ENCODE measurements around the gene DDIT4.
"Not testable (repeated sequence)": the region's sequence is repeated elsewhere in the genome, so short reads cannot be mapped to it uniquely, and the experiment has no call there.

The DDIT4 gene

DNA sequence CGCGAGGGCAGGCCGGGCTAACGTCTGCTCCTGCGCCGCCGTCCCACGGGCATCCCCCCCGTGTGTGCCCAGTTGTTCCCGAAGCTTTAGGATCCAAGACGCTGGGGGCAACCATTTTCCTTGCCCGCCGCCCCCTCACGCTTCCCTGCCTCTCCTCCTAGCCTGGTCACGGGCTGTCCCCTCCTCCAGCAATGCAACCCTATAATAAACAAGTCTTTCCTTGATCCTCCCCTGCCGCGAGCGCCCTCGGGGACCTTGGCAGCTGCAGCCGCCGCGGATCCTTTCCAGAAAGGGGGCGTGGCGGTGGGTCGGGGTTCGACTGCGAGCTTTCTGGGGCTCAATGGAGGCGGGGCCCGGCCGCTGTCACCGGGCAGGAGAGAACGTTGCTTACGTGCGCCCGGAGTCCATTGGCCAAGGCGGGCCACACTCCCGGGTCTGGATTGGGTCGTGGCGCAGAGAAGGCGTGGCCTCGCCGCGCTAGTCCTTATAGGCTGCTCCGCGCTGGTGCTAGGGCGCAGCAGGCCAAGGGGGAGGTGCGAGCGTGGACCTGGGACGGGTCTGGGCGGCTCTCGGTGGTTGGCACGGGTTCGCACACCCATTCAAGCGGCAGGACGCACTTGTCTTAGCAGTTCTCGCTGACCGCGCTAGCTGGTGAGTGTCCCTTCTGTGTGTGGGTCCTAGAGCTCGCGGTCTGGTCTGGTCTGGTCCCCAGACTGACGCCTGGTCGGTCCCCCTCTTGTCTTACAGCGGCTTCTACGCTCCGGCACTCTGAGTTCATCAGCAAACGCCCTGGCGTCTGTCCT, at the start of gene DDIT4:
DDIT4 (plus strand) TSS at position 515 of the 803 bp plus-strand sequence. CDS start 293 bp downstream, outside the sequence.
- H3K27ac ChIP-seq: peak within 1 kb of the TSS; percentile 90 to 100
- DNase-seq (ENCODE audit: low spot score): peak; percentile 100
- H3K4me3 ChIP-seq: peak within 1 kb of the TSS; percentile 74
- no peak for TF ChIP-seq CTCF (IDR thresholded peaks at IDR 0.05)

DNA sequence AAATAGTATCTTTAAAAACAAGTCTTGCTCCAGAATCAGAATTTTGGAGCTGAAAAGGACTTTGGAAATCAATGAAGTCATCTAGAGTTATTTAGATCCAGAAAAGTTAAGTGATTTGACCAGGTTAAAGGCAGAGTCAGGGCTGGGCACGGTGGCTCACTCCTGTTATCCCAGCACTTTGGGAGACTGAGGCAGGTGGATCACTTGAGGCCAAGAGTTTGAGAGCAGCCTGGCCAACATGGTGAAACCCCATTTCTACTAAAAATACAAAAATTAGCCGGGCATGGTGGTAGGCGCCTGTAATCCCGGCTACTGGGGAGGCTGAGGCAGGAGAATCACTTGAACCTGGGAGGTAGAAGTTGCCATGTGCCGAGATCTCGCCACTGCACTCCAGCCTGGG, 49.5 kb upstream of the DDIT4 start:
- peak; percentile 38 for DNase-seq (ENCODE audit: low spot score)
- peak overlapping the region; percentile 74 to 77 for H3K27ac ChIP-seq
- H3K4me3 ChIP-seq: not testable (repeated sequence)

GRCh38 chr10:72226418-72227027, 47.2 kb upstream of the DDIT4 start:
- TF ChIP-seq CTCF (IDR thresholded peaks at IDR 0.05): no peak
- Histone ChIP-seq H3K27ac (peak overlapping the region in 1 of 2 donors; percentile 26), H3K4me3 (no peak overlapping the region)
- peak; percentile 29 for DNase-seq (ENCODE audit: low spot score)

DNA sequence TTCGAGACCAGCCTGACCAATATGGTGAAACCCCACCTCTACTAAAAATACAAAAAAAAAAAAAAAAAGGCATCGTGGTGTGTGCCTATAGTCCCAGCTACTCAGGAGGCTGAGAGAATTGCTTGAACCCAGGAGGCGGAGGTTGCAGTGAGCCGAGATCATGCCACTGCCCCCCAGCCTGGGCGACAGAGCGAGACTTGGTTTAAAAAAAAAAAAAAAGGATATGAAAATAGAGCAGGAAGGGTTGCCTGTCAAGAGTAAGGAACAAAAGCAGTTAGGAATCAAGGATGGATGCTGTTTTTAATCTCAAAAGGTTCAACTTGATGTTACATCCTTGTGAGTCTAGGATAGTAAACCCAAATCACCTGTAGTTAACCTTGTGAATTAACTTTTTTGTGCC, 45.9 kb upstream of the DDIT4 start:
- H3K4me3 ChIP-seq: no peak overlapping the region
- peak overlapping the region in 1 of 2 donors; percentile 72 for H3K27ac ChIP-seq
- TF ChIP-seq CTCF (IDR thresholded peaks at IDR 0.05): no peak
- no peak for DNase-seq (ENCODE audit: low spot score)

DNA sequence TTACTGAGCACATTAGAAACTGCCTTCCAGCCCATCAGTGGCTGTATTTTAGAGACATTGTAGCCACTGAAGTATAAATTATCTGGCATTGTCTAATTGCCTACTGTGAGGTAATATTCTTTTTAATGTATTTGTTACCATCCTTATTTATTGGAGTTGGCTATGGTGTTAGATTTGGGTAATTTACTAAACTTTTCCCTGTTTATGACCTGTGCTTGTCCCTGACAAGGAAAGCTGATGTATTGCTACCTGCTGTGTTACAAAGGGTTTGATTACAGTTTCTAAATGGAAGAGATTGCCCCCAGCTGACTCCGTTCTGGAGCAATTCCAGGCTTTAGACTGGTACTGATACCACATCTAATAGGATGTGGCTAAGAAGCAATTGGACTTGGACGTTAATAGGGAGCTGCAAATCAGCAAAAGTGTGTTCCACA, 45.4 kb upstream of the DDIT4 start:
- no peak overlapping the region for H3K4me3 ChIP-seq
- DNase-seq (ENCODE audit: low spot score): no peak
- peak overlapping the region; percentile 41 to 72 for H3K27ac ChIP-seq
- no peak for TF ChIP-seq CTCF (IDR thresholded peaks at IDR 0.05)

GRCh38 chr10:72229261-72230251, 44.2 kb upstream of the DDIT4 start:
- no peak for DNase-seq (ENCODE audit: low spot score)
- peak overlapping the region; percentile 31 to 82 for H3K27ac ChIP-seq
- no peak overlapping the region for H3K4me3 ChIP-seq
- no peak for TF ChIP-seq CTCF (IDR thresholded peaks at IDR 0.05)

DNA sequence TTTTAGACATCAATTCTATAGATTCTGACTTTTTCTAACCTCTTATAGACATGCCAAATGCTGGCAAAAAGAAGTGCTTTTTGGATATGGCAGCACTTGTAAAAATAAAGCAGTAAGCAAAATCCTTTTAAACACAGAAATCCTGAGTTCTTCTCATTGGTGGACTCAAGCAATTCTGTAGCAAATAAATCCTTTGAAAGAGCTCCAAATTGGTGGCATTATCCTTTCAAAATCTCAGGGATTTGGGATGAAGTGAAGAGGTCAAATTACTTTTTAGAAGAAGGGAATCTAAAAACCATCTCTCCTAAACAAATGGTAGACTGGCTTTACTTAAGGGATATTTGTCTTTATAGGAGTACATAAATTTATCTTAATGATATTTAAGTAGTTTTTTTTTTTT, 40.1 kb upstream of the DDIT4 start:
- DNase-seq (ENCODE audit: low spot score): no peak
- no peak for TF ChIP-seq CTCF (IDR thresholded peaks at IDR 0.05)
- Histone ChIP-seq H3K27ac (no peak overlapping the region), H3K4me3 (no peak overlapping the region)

Data from coronary artery (tissue), 2 donors.